Type B pancreatic cell (in vitro differentiated cells): ENCODE data around the gene ZBED1. TPM values are rescaled to one million over a fixed set of nuclear protein-coding genes. Genes with fewer than 3 reads are reported as not detected.

Experiments used
- DNase-seq: peaks from one replicate; pipeline ENCODE4 v3.0.0; 2021; ENCODE audit warnings: mixed read lengths; ENCODE audit not compliant: unreplicated experiment; ENCODE audit errors: extremely low spot score
- H3K27ac Mint-ChIP-seq: 2 replicates; pipeline ENCODE4 v1.8.0; 2021; ENCODE audit warnings: mild to moderate bottlenecking, mixed read lengths
- H3K27me3 Mint-ChIP-seq: 2 replicates; pipeline ENCODE4 v1.8.0; 2021; ENCODE audit warnings: mixed read lengths
- H3K36me3 Mint-ChIP-seq: 2 replicates; pipeline ENCODE4 v1.8.0; 2021; ENCODE audit warnings: mixed read lengths
- H3K4me1 Mint-ChIP-seq: one replicate; pipeline ENCODE4 v1.8.0; 2021; ENCODE audit warnings: mixed read lengths; ENCODE audit not compliant: unreplicated experiment
- H3K4me3 Mint-ChIP-seq: 2 replicates; pipeline ENCODE4 v1.8.0; 2021; ENCODE audit warnings: mild to moderate bottlenecking, mixed read lengths
- H3K9me3 Mint-ChIP-seq: 2 replicates; pipeline ENCODE4 v1.8.0; 2021; ENCODE audit warnings: mixed read lengths
- total RNA-seq: library from RNA; stranded (reverse); gene quantifications from 2 replicates; pipeline ENCODE4 v1.2.1, GENCODE V29; 2021; ENCODE audit warnings: low replicate concordance
- TF ChIP-seq, protein P1 (sequence below): fragments of 200-600 bp; sonication (generic); conservative IDR thresholded peaks from 2 replicates; pipeline ENCODE4 v1.5.0; 2021; ENCODE audit warnings: antibody characterized with exemption, mild to moderate bottlenecking

Gene ZBED1
- total RNA-seq, 1 donor from 2014 or later = 42.0 TPM

DNA sequence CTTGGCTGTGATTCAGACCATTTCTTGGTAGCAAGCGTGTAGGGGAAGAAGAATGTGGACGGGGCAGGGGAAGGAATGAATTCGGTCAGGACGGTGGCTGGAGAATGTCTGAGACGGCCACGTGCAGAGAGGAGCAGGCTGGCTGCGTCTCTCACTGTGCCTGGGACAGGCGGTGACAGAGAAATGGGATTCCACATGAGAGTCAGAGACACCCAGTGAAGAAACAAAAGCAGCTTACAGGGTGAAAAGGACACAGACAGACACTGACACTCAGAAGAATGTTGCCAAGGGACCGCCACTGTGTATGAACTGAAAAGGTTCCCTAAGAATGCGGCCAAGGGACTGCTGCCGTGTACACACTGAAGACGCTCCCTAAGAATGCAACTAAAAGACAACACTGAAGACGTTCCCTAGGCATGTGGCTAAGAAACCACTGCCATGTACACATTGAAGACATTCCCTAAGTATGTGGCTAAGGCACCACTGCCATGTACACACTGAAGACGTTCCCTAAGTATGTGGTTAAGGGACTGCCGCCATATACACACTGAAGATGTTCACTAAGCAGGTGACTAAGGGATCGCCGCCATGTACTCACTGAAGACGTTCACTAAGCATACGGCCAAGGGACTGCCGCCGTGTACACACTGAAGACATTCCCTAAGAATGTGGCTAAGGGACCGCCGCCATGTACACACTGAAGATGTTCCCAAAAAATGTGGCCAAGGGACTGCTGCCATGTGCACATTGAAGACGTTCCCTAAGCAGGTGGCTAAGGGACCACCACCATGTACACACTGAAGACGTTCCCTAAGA, 49.1 kb downstream of the ZBED1 start:
- Mint-ChIP-seq H3K27me3 (no peaks in the 10 kb centered on the region), H3K36me3 (peaks cover 3% of the 10 kb centered on the region), H3K9me3 (peaks cover 3% of the 10 kb centered on the region), H3K27ac (peak overlapping the region; percentile 54), H3K4me3 (no peak overlapping the region), H3K4me1 (peaks cover 9% of the 10 kb centered on the region)
- TF ChIP-seq, protein P1, sequence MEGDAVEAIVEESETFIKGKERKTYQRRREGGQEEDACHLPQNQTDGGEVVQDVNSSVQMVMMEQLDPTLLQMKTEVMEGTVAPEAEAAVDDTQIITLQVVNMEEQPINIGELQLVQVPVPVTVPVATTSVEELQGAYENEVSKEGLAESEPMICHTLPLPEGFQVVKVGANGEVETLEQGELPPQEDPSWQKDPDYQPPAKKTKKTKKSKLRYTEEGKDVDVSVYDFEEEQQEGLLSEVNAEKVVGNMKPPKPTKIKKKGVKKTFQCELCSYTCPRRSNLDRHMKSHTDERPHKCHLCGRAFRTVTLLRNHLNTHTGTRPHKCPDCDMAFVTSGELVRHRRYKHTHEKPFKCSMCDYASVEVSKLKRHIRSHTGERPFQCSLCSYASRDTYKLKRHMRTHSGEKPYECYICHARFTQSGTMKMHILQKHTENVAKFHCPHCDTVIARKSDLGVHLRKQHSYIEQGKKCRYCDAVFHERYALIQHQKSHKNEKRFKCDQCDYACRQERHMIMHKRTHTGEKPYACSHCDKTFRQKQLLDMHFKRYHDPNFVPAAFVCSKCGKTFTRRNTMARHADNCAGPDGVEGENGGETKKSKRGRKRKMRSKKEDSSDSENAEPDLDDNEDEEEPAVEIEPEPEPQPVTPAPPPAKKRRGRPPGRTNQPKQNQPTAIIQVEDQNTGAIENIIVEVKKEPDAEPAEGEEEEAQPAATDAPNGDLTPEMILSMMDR = no peak
- no peak for DNase-seq

DNA sequence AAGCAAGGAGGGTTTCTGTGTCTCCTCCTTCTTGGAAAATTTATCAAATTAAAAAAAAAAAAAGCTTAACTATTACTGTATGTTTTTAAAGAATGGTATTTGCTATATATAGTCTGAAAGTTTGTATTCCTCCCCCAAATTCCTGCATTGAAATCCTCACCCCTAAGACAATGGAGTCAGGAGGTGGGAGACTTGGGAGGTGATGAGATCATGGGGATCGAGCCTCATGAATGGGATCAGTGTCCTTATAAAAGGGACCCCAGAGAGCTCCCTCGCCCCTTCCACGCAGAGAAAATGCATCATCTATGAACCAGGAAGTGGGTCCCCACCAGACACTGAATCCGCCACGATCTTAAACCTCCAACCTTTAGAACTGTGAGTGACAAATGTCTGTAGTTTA, 50.1 kb downstream of the ZBED1 start:
- Mint-ChIP-seq H3K4me3 (no peak overlapping the region), H3K27me3 (no peaks in the 10 kb centered on the region), H3K36me3 (peaks cover 3% of the 10 kb centered on the region), H3K4me1 (peaks cover 9% of the 10 kb centered on the region), H3K9me3 (peaks cover 3% of the 10 kb centered on the region), H3K27ac (no peak overlapping the region)
- no peak for DNase-seq
- TF ChIP-seq, protein P1 = no peak

DNA sequence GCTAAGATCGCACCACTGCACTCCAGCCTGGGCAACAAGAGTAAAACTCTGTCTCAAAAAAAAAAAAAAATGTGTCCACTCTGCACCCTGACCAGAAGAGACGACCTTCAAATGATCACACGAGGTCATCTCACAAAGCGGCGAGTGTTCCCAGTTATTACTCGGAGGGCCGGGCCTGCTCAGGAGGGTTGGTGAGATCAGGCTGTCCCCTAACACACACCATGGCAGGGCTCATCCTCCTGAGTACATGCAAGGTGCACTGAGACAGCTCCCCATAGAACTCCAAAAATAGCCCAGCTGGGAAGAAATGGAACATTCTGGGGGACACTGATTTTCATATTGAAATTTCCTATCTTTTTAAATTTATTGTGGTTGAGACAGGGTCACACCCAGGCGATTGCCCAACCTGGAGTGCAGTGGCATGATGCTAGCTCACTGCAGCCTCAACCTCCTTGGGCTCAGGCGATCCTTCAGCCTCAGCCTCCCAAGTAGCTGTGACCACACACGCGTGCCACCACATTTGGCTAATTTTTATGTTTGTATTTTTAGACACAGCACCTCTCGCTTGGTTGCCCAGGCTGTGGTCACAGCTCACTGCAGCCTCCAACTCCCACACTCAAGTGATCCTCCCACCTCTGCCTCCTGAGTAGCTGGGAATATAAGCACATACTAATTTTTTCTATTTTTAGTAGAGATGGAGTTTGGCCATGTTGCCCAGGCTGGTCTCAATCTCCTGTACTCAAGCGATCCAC, 51.5 kb downstream of the ZBED1 start:
- Mint-ChIP-seq H3K27ac (no peak overlapping the region), H3K36me3 (peaks cover 3% of the 10 kb centered on the region), H3K27me3 (no peaks in the 10 kb centered on the region), H3K4me3 (no peak overlapping the region), H3K9me3 (peaks cover 3% of the 10 kb centered on the region), H3K4me1 (peaks cover 9% of the 10 kb centered on the region)
- DNase-seq = no peak
- TF ChIP-seq, protein P1 = no peak

DNA sequence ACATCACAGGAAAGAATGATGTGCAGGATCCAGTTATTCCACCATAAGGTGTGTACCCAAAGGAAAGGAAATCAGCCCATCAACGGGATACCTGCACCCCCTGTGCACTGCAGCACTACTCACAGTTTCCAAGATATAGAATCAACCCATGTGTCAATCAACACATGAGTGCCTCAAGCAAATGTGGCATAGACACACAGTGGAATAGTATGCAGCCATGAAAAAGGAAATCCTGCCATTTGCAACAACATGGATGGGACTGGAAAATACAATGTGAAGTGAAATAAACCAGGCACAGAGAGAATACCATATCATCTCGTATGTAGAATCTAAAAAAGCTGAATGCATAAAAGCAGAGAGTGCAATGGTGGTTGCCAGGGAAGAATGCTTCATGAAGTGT, 53.3 kb downstream of the ZBED1 start:
- H3K9me3 Mint-ChIP-seq = peaks cover 3% of the 10 kb centered on the region
- peaks cover 9% of the 10 kb centered on the region for H3K4me1 Mint-ChIP-seq
- no peak overlapping the region for H3K4me3 Mint-ChIP-seq
- peaks cover 3% of the 10 kb centered on the region for H3K36me3 Mint-ChIP-seq
- H3K27ac Mint-ChIP-seq = no peak overlapping the region
- DNase-seq = no peak
- TF ChIP-seq, protein P1 = no peak
- H3K27me3 Mint-ChIP-seq = no peaks in the 10 kb centered on the region

DNA sequence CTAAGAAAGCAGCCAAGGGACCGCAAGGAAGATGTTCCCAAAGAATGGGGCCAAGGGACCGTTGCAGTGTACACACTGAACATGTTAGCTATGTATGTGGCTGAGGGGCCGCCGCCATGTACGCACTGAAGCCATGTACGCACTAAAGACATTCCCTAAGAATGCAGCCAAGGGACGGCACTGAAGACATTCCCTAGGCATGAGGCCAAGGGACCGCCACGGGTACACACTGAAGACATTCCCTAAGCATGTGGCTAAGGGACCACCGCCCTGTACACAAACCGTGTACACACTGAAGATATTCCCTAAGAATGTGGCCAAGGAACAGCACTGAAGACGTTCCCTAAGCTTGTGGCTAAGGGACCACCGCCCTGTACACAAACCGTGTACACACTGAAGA, 54.0 kb downstream of the ZBED1 start:
- Mint-ChIP-seq H3K27me3 (no peaks in the 10 kb centered on the region), H3K27ac (no peak overlapping the region), H3K36me3 (peaks cover 3% of the 10 kb centered on the region), H3K4me3 (no peak overlapping the region), H3K9me3 (peaks cover 3% of the 10 kb centered on the region), H3K4me1 (peaks cover 7% of the 10 kb centered on the region)
- DNase-seq = no peak
- TF ChIP-seq, protein P1 = no peak
